Activated CD4-positive, CD25-positive, alpha-beta regulatory T cell treated with anti-CD3 and anti-CD28 coated beads, Interleukin-2, amount 50 U/mL, for 72 hours (primary cell): ENCODE measurements around the gene TRERF1.

Experiments used
- DNase-seq: peaks from one replicate; pipeline ENCODE4 v3.0.0; 2021

TRERF1 gene

GRCh38 chr6:42239736-42240375 lies 211.9 kb downstream of the TRERF1 start:
- peak; percentile 1 for DNase-seq

GRCh38 chr6:42239333-42239732 lies 212.4 kb downstream of the TRERF1 start:
- peak; percentile 6 for DNase-seq

GRCh38 chr6:42237857-42238256 lies 213.9 kb downstream of the TRERF1 start:
- DNase-seq, result no peak

GRCh38 chr6:42236682-42237473 lies 214.8 kb downstream of the TRERF1 start:
- peak; percentile 1 for DNase-seq

GRCh38 chr6:42236030-42236429 lies 215.7 kb downstream of the TRERF1 start:
- peak; percentile 13 for DNase-seq

GRCh38 chr6:42232035-42232434 lies 219.7 kb downstream of the TRERF1 start:
- DNase-seq, result no peak

GRCh38 chr6:42230345-42231321 lies 221.1 kb downstream of the TRERF1 start:
- no peak for DNase-seq

GRCh38 chr6:42229506-42230119 lies 222.1 kb downstream of the TRERF1 start:
- DNase-seq, result no peak

- DNase-seq, result no peak
These were observed 223.4 kb downstream of the TRERF1 start for GRCh38 chr6:42228305-42228704.

- no peak for DNase-seq
These were observed 224.4 kb downstream of the TRERF1 start for GRCh38 chr6:42227173-42227850.

- DNase-seq, result no peak
These were observed 225.0 kb downstream of the TRERF1 start for GRCh38 chr6:42226645-42227143.

GRCh38 chr6:42226161-42226611 lies 225.5 kb downstream of the TRERF1 start:
- no peak for DNase-seq

GRCh38 chr6:42225419-42225818 lies 226.3 kb downstream of the TRERF1 start:
- DNase-seq, result no peak

GRCh38 chr6:42225029-42225339 lies 226.7 kb downstream of the TRERF1 start:
- DNase-seq, result no peak

- no peak for DNase-seq
These were observed 227.3 kb downstream of the TRERF1 start for GRCh38 chr6:42224222-42225028.

- DNase-seq, result no peak
These were observed 229.3 kb downstream of the TRERF1 start for GRCh38 chr6:42222448-42222847.

- DNase-seq, result no peak
These were observed 230.2 kb downstream of the TRERF1 start for GRCh38 chr6:42221546-42221945.

- DNase-seq, result no peak
These were observed 230.9 kb downstream of the TRERF1 start for GRCh38 chr6:42220807-42221206.

GRCh38 chr6:42217519-42218367 lies 234.0 kb downstream of the TRERF1 start, which contains the start of gene MRPS10:
TSS of gene MRPS10 (minus strand) at chr6:42217861. CDS start at chr6:42217849, 12 bp downstream.
- DNase-seq, result peak; percentile 86

GRCh38 chr6:42217157-42217518 lies 234.6 kb downstream of the TRERF1 start:
- no peak for DNase-seq
